ENCODE results near the gene PHF21B.

DNA sequence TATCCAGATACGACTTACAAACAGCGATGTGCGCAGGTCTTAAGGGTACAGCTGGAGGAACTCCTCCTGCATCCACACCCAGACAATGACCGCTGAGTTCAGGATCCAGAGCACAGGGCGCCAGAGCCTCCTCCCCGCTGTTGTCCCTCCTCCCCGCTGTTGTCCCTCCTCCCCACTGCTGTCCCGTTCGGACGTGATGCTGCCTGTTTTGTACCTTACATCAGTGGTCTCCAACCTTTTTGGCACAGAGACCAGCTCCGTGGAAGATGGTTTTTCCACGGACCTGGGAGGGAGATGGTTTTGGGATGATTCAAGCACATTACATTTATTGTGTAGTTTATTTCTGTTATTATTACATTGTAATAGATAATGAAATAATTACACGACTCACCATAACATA is 62.0 kb downstream of the PHF21B start:
- TF ChIP-seq, protein P1, sequence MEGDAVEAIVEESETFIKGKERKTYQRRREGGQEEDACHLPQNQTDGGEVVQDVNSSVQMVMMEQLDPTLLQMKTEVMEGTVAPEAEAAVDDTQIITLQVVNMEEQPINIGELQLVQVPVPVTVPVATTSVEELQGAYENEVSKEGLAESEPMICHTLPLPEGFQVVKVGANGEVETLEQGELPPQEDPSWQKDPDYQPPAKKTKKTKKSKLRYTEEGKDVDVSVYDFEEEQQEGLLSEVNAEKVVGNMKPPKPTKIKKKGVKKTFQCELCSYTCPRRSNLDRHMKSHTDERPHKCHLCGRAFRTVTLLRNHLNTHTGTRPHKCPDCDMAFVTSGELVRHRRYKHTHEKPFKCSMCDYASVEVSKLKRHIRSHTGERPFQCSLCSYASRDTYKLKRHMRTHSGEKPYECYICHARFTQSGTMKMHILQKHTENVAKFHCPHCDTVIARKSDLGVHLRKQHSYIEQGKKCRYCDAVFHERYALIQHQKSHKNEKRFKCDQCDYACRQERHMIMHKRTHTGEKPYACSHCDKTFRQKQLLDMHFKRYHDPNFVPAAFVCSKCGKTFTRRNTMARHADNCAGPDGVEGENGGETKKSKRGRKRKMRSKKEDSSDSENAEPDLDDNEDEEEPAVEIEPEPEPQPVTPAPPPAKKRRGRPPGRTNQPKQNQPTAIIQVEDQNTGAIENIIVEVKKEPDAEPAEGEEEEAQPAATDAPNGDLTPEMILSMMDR (IDR thresholded peaks at IDR 0.05) = no peak
- TF ChIP-seq POLR2A (IDR thresholded peaks at IDR 0.05) = no peak
- TF ChIP-seq POLR2AphosphoS5 (IDR thresholded peaks at IDR 0.05) = no peak
- no peak for TF ChIP-seq EP300 (IDR thresholded peaks at IDR 0.05)

Measured in sigmoid colon (tissue), 4 donors.